Effector memory CD4-positive, alpha-beta T cell (primary cell): ENCODE results near the gene PPIG.
"Not testable (repeated sequence)": the region's sequence is repeated elsewhere in the genome, so short reads cannot be mapped to it uniquely, and the experiment has no call there.

ENCODE experiments used
- DNase-seq, 3 donors: peaks; one replicate each; pipeline ENCODE4 v3.0.0-alpha.2; 2020
- H3K27ac ChIP-seq: 2 replicates; pipeline ENCODE4 v1.7.0; 2013; ENCODE audit warnings: mild to moderate bottlenecking, low read length, moderate library complexity; ENCODE audit not compliant: insufficient read depth, poor library complexity, severe bottlenecking
- H3K27me3 ChIP-seq: replicated peaks from 2 replicates; pipeline ENCODE4 v1.7.0; 2013; ENCODE audit warnings: mild to moderate bottlenecking, low read length; ENCODE audit not compliant: insufficient read depth, control insufficient read depth, poor library complexity, severe bottlenecking
- H3K36me3 ChIP-seq: 2 replicates; pipeline ENCODE4 v1.7.0; 2013; ENCODE audit warnings: mild to moderate bottlenecking, low read length, moderate library complexity; ENCODE audit not compliant: control insufficient read depth, insufficient read depth
- H3K4me1 ChIP-seq: 2 replicates; pipeline ENCODE4 v1.7.0; 2013; ENCODE audit warnings: low read length, mild to moderate bottlenecking; ENCODE audit not compliant: control insufficient read depth, insufficient read depth, poor library complexity, severe bottlenecking
- H3K4me3 ChIP-seq: 2 replicates; pipeline ENCODE4 v1.7.0; 2013; ENCODE audit warnings: low read length, low read depth, mild to moderate bottlenecking; ENCODE audit not compliant: insufficient read depth, poor library complexity, severe bottlenecking
- H3K9me3 ChIP-seq: 2 replicates; pipeline ENCODE4 v1.7.0; 2013; ENCODE audit warnings: mild to moderate bottlenecking, low read length, moderate library complexity; ENCODE audit not compliant: control insufficient read depth
- total RNA-seq, 3 donors: gene quantifications; one replicate each; lab custom pipeline; 2026; lab: John Stamatoyannopoulos, UW

Gene PPIG
- 100 to 110 (median 107) reads per million in 3 donors for total RNA-seq

DNA sequence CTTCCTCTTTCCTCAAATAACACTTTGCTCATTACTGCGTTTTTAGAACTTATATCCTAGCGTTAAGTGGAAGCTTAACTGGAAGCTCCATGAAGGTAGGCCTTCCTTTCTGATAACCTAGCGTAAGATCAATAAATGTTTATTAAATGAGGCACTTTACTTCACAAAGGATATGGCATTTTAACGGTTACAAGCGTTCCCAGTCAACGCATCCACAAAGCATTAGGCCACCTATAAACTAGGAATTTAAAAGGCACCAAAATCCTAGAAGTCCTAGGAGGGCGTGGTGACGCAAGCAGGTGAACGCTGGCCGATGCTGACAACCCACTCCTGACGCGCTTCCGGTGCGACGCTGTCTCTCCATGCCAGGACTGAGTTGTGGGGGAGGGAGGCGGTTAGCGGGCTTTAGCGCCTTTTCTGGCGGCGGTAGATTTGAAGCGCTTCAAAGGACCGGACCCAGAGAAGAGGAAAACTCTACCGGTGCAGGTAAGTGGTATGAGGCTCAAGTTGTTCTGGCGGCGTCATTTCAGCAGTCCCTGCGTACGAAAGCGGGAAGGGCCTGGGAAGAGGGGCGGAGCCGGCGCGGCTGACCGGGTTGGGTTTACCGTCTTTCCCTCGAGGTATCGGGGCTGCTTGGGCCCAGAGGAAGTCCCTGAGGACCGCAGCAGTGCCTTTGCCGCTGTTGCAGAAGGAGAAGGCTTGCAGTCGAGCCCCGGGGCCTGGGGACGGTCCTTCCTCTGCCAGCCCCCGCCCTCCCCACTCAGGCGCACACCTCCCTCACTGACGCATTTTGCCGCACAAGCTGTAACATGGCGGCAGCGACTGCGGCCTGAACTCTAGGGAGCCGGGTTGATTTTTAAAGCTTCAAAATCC, at the start of gene PPIG:
Gene PPIG (plus strand): TSS at position 347 of the 873 bp plus-strand sequence. CDS start 19,691 bp downstream, outside the sequence.
- DNase-seq: peak; percentile 74 to 81 (median 75)
- H3K27me3 ChIP-seq: no peaks in the 10 kb centered on the region
- H3K27ac ChIP-seq: peak within 1 kb of the TSS; percentile 98
- H3K4me1 ChIP-seq: peaks cover 7% of the 10 kb centered on the region
- H3K4me3 ChIP-seq: peak within 1 kb of the TSS; percentile 90
- no peaks in the 10 kb centered on the region for H3K9me3 ChIP-seq
- H3K36me3 ChIP-seq: no peaks in the 10 kb centered on the region

DNA sequence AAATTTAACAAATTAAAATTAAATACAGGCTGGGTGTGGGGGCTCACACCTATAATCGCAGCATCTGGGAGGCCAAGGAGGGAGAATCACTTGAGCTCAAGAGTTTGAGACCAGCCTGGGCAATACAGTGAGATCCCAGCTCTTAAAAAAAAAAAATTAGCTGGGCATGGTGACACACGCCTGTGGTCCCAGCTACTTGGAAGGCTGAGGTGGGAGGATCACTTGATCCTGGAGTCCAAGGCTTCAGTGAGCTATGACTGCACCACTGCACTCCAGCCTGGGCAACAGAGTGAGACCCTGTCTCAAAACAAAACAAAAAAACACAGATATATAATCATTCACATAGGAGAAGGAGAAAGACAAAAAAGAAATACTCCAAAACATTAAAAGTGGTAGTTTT, 44.7 kb upstream of the PPIG start:
- not testable (repeated sequence) for H3K9me3 ChIP-seq, H3K27ac ChIP-seq, DNase-seq, H3K4me3 ChIP-seq, H3K27me3 ChIP-seq, H3K4me1 ChIP-seq
- peaks cover 12% of the 10 kb centered on the region for H3K36me3 ChIP-seq

DNA sequence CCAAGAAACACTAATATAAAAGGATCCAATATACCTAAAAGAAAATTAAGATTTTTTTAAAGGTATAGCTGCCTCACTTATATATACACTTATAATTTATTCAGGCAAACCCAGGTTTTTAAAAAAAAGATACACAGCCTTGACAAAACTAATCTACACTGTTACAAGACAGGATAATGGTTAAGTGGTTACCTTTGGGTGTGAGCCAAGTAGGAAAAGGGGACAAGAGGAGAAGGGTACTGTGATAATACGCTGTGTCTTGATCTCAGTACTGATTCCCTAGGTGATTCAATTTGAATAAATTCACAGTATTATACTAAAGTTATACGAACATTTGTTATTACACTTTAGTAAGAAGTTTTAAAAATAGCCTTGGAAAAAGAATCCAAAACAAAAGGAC, 44.0 kb upstream of the PPIG start:
- H3K36me3 ChIP-seq: peaks cover 12% of the 10 kb centered on the region
- H3K4me3 ChIP-seq: no peak overlapping the region
- DNase-seq: no peak

GRCh38 chr2:169542433-169542832, 41.7 kb upstream of the PPIG start:
- no peak overlapping the region for H3K4me3 ChIP-seq
- DNase-seq: no peak
- H3K36me3 ChIP-seq: peaks cover 12% of the 10 kb centered on the region
- no peak overlapping the region for H3K27ac ChIP-seq
- no peaks in the 10 kb centered on the region for H3K27me3 ChIP-seq
- no peaks in the 10 kb centered on the region for H3K4me1 ChIP-seq
- H3K9me3 ChIP-seq: no peaks in the 10 kb centered on the region

More for the DNA sequence above, 44.0 kb upstream of the PPIG start:
- H3K4me1 ChIP-seq: no peaks in the 10 kb centered on the region
- H3K27me3 ChIP-seq: no peaks in the 10 kb centered on the region
- no peaks in the 10 kb centered on the region for H3K9me3 ChIP-seq
- H3K27ac ChIP-seq: no peak overlapping the region

- no peak overlapping the region for H3K4me3 ChIP-seq
- DNase-seq: no peak
- H3K27ac ChIP-seq: no peak overlapping the region
- no peaks in the 10 kb centered on the region for H3K4me1 ChIP-seq
- no peaks in the 10 kb centered on the region for H3K9me3 ChIP-seq
- no peaks in the 10 kb centered on the region for H3K27me3 ChIP-seq
- H3K36me3 ChIP-seq: peaks cover 11% of the 10 kb centered on the region
Measured at GRCh38 chr2:169546756-169547155, 37.4 kb upstream of the PPIG start.

GRCh38 chr2:169561364-169561763, 22.8 kb upstream of the PPIG start:
- Histone ChIP-seq H3K4me3 (no peak overlapping the region), H3K36me3 (peaks cover 3% of the 10 kb centered on the region), H3K27ac (no peak overlapping the region), H3K27me3 (no peaks in the 10 kb centered on the region), H3K4me1 (no peaks in the 10 kb centered on the region), H3K9me3 (no peaks in the 10 kb centered on the region)
- no peak for DNase-seq

DNA sequence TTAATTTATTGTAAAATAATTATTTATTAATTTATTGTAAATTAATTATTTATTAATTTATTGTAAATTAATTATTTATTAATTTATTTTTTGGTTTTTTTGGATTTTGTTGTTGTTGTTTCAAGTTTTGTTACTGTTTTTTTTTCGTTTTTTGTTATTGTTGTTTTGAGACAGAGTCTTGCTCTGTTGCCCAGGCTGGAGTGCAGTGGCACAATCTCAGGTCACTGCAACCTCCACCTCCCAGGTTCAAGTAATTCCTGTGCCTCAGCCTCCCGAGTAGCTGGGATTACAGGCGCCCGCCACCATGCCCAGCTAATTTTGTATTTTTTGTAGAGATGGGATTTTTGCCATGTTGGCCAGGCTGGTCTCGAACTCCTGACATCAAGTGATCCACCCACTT, 22.1 kb upstream of the PPIG start:
- H3K27me3 ChIP-seq, H3K4me1 ChIP-seq, H3K9me3 ChIP-seq, DNase-seq, H3K4me3 ChIP-seq, H3K36me3 ChIP-seq, H3K27ac ChIP-seq: not testable (repeated sequence)

DNA sequence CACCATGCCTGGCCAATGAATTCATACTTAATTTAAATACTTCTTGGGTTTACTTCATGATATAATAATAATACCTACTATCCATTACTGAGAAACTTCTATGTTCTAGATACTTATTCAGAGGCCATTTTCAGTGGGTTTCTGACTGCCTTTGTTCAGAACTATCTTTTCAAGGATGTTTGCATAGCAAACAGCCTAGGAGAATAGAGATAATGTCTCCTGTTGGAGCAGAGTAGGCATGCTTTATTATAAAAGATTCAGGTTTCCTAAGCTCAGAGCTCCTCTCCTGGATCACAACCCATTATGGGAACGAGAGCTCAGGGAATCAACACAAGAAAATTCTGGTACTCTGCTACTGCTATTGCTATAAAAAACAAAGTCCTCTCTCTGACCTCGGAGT, 21.6 kb upstream of the PPIG start:
- Histone ChIP-seq H3K9me3 (no peaks in the 10 kb centered on the region), H3K4me1 (no peaks in the 10 kb centered on the region), H3K4me3 (no peak overlapping the region), H3K36me3 (peaks cover 3% of the 10 kb centered on the region), H3K27ac (no peak overlapping the region), H3K27me3 (no peaks in the 10 kb centered on the region)
- DNase-seq: no peak

DNA sequence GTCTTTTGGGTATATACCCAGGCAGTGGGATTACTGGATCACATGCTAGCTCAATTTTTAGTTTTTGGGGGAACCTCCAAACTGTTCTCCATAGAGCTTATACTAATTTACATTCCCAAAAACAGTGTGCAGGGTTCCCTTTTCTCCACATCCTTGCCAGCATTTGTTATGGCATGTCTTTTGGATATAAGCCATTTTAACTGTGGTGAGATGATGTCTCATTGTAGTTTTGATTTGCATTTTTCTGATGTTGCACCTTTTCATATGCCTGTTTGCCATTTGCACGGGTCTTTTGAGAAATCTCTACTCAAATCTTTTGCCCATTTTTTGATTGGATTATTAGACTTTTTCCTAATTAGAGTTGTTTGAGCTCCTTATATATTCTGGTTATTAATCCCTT, 18.5 kb upstream of the PPIG start:
- Histone ChIP-seq H3K27ac (no peak overlapping the region), H3K9me3 (no peaks in the 10 kb centered on the region), H3K27me3 (no peaks in the 10 kb centered on the region), H3K4me1 (no peaks in the 10 kb centered on the region), H3K4me3 (no peak overlapping the region), H3K36me3 (peaks cover 9% of the 10 kb centered on the region)
- DNase-seq: no peak

- Histone ChIP-seq H3K27me3 (no peaks in the 10 kb centered on the region), H3K36me3 (peaks cover 6% of the 10 kb centered on the region), H3K4me1 (no peaks in the 10 kb centered on the region), H3K4me3 (no peak overlapping the region), H3K27ac (no peak overlapping the region), H3K9me3 (no peaks in the 10 kb centered on the region)
- no peak for DNase-seq
Measured at GRCh38 chr2:169569948-169570347, 14.2 kb upstream of the PPIG start.
